Mesendoderm (in vitro differentiated cells): ENCODE measurements around the gene PHF2.

Source experiments
- DNase-seq: peaks from one replicate; pipeline ENCODE4 v3.0.0; 2013
- H2AK5ac ChIP-seq: 2 replicates; pipeline ENCODE4 v1.6.1; 2013; ENCODE audit warnings: low read length, inconsistent platforms
- H2BK120ac ChIP-seq: 2 replicates; pipeline ENCODE4 v1.6.1; 2013; ENCODE audit warnings: low read depth, mild to moderate bottlenecking, low read length, moderate library complexity, mixed read lengths
- H2BK15ac ChIP-seq: replicated peaks from 2 replicates; pipeline ENCODE4 v1.6.1; 2013; ENCODE audit warnings: low read depth, mild to moderate bottlenecking, moderate library complexity
- H2BK5ac ChIP-seq: 2 replicates; pipeline ENCODE4 v1.6.1; 2013; ENCODE audit warnings: low read length, inconsistent platforms
- H3K18ac ChIP-seq: 2 replicates; pipeline ENCODE4 v1.6.1; 2013; ENCODE audit warnings: mild to moderate bottlenecking, low read length, mixed read lengths
- H3K23ac ChIP-seq: one replicate; pipeline ENCODE4 v1.6.1; 2013; ENCODE audit warnings: low read length
- H3K27ac ChIP-seq: 2 replicates; pipeline ENCODE4 v1.5.1; 2013; ENCODE audit warnings: low read depth, mild to moderate bottlenecking, inconsistent platforms, low read length, moderate library complexity
- H3K27me3 ChIP-seq: 2 replicates; pipeline ENCODE4 v1.6.1; 2013; ENCODE audit warnings: low read length, control low read depth, mild to moderate bottlenecking, inconsistent platforms; ENCODE audit not compliant: insufficient read depth, poor library complexity
- H3K36me3 ChIP-seq: 2 replicates; pipeline ENCODE4 v1.6.1; 2013; ENCODE audit warnings: low read length, inconsistent platforms; ENCODE audit not compliant: control insufficient read depth, insufficient read depth
- H3K4ac ChIP-seq: one replicate; pipeline ENCODE4 v1.6.1; 2013; ENCODE audit warnings: low read depth, mild to moderate bottlenecking, low read length, moderate library complexity
- H3K4me1 ChIP-seq: 2 replicates; pipeline ENCODE4 v1.6.1; 2013; ENCODE audit warnings: low read depth, low read length, inconsistent platforms; ENCODE audit not compliant: control insufficient read depth
- H3K4me2 ChIP-seq: 2 replicates; pipeline ENCODE4 v1.6.1; 2013; ENCODE audit warnings: low read length
- H3K4me3 ChIP-seq: 2 replicates; pipeline ENCODE4 v1.5.1; 2013; ENCODE audit warnings: mild to moderate bottlenecking, low read length
- H3K56ac ChIP-seq: one replicate; pipeline ENCODE4 v1.6.1; 2013; ENCODE audit warnings: low read length
- H3K79me1 ChIP-seq: 2 replicates; pipeline ENCODE4 v1.6.1; 2013; ENCODE audit warnings: low read length, inconsistent platforms
- H3K79me2 ChIP-seq: 2 replicates; pipeline ENCODE4 v1.6.1; 2013; ENCODE audit warnings: mild to moderate bottlenecking, low read length; ENCODE audit not compliant: control insufficient read depth, insufficient read depth
- H3K9ac ChIP-seq: 2 replicates; pipeline ENCODE4 v1.6.1; 2013; ENCODE audit warnings: low read length, inconsistent platforms
- H4K5ac ChIP-seq: one replicate; pipeline ENCODE4 v1.6.1; 2013; ENCODE audit warnings: low read length
- H4K8ac ChIP-seq: one replicate; pipeline ENCODE4 v1.6.1; 2013; ENCODE audit warnings: low read depth, mild to moderate bottlenecking, control low read depth, low read length, moderate library complexity
- WGBS: extraction: QIAGEN DNeasy Blood & Tissue Kit; methylation state at CpG from one replicate; pipeline ENCODE4 v1.1.7; 2013; ENCODE audit warnings: low lambda C conversion rate, missing lambda C conversion rate; ENCODE audit not compliant: insufficient coverage; ENCODE audit errors: extremely low coverage; 5-methylcytosine and 5-hydroxymethylcytosine counted together

PHF2 gene

DNA sequence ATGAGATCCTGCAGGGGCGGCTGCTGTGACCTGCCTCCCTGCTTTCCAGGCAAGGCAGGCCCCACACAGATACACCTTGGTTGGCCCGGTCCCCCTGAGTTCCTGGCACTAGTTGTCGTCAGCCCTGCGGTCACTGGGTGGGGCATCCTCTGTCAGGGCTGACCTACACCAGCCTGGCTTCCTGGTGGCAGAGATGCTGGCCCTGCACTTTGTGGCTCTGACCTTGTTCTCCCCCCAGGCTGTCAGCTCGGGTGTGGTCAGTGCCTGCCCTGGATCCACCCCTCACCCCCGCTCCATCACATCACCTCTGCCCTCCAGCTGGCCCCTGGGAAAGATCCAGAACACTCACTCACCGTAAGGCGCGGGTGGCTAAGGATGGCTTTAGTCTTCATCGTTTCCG lies 74.1 kb downstream of the PHF2 start:
- Histone ChIP-seq H2AK5ac (no peak overlapping the region), H3K56ac (no peak overlapping the region), H2BK5ac (no peak overlapping the region), H4K8ac (no peak overlapping the region), H3K27me3 (no peaks in the 10 kb centered on the region), H2BK15ac (no peak overlapping the region), H3K4me2 (no peak overlapping the region), H3K18ac (no peak overlapping the region), H3K4ac (no peak overlapping the region), H3K79me1 (no peaks in the 10 kb centered on the region), H4K5ac (no peak overlapping the region), H3K4me1 (no peaks in the 10 kb centered on the region), H2BK120ac (no peak overlapping the region), H3K79me2 (no peaks in the 10 kb centered on the region), H3K23ac (no peak overlapping the region), H3K27ac (no peak overlapping the region), H3K9ac (no peak overlapping the region), H3K36me3 (peaks cover 5% of the 10 kb centered on the region), H3K4me3 (no peak overlapping the region)
- no CpG with 5 or more reads among the region's 11 CpGs for WGBS
- DNase-seq: no peak

DNA sequence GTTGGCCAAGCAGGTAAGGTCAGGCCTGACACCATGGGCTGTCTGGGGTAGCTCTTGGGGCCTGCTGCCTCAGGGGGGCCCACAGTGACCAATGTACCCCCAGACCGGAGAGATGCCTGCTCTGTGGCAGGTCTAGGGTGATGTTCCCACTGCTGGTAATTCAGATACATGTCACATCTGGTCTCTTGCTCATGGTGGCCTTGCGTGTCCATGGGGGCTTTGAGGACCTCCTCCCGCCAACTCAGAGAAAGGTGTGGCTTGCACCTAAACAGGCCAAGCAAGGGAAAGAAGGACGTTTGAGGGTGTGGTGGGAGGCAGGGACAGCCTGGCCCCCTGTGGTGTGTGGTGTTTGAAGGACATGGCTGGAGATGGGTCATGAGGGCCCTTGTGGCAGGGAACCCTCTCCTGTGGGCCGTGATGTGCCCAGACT lies 75.2 kb downstream of the PHF2 start:
- Histone ChIP-seq H3K79me2 (no peaks in the 10 kb centered on the region), H3K36me3 (peaks cover 5% of the 10 kb centered on the region), H3K4me2 (no peak overlapping the region), H3K23ac (no peak overlapping the region), H3K4me3 (no peak overlapping the region), H3K4me1 (no peaks in the 10 kb centered on the region), H3K4ac (no peak overlapping the region), H2BK15ac (no peak overlapping the region), H2AK5ac (no peak overlapping the region), H3K27ac (no peak overlapping the region), H3K9ac (no peak overlapping the region), H3K56ac (no peak overlapping the region), H4K5ac (no peak overlapping the region), H3K18ac (no peak overlapping the region), H4K8ac (no peak overlapping the region), H2BK120ac (no peak overlapping the region), H2BK5ac (no peak overlapping the region), H3K79me1 (no peaks in the 10 kb centered on the region), H3K27me3 (no peaks in the 10 kb centered on the region)
- DNase-seq: no peak
- no CpG with 5 or more reads among the region's 5 CpGs for WGBS

DNA sequence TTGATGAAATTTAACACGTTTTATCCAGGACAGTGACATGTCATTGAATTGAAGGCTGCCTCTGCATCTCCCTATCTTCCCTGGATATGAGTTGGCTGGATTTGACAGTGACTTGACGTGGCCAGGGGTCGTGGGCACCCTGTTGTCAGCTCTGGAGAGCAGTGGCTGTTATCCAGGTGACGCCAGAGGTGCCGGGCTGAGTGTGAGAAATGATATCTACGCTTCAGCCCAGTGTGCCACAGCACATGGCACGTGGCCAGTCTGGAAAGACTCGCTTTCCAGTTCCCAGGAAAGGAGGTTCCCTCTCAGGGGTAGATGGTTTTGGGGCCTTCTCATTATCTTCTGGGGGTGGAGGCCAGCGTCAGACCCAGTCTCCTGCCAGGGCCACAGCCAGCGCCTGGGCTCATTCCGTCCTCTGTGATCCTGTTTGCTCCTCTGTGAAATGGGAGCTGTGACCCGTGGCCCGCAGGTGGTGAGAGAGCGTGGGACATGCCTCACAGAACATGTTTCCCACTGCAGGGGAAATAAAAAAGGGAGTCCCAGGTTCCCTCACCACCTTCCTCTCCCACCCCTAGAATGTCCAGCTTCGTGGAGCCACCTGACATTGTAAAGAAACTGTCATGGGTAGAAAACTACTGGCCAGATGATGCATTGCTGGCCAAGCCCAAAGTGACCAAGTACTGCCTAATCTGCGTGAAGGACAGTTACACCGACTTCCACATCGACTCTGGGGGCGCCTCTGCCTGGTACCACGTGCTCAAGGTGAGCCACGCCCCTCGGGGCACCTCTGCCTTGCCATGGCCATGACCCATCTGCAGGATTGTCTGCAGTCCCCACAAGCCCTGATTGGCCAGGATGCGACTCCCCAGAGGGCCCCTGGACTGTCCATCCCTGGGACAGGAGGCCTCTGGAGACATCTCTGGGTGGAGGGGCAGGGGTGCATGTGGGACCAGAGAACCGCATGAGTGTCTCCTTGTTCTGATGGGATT lies 76.5 kb downstream of the PHF2 start:
- no peaks in the 10 kb centered on the region for H3K79me2 ChIP-seq
- no peak for DNase-seq
- H3K23ac ChIP-seq: no peak overlapping the region
- no peak overlapping the region for H3K4me3 ChIP-seq
- no peak overlapping the region for H4K5ac ChIP-seq
- H3K9ac ChIP-seq: no peak overlapping the region
- no peaks in the 10 kb centered on the region for H3K79me1 ChIP-seq
- no peaks in the 10 kb centered on the region for H3K4me1 ChIP-seq
- no peak overlapping the region for H4K8ac ChIP-seq
- H3K18ac ChIP-seq: no peak overlapping the region
- peaks cover 5% of the 10 kb centered on the region for H3K36me3 ChIP-seq
- no peak overlapping the region for H3K4me2 ChIP-seq
- H2AK5ac ChIP-seq: no peak overlapping the region
- H3K27ac ChIP-seq: no peak overlapping the region
- no peak overlapping the region for H3K4ac ChIP-seq
- no peak overlapping the region for H3K56ac ChIP-seq
- H2BK120ac ChIP-seq: no peak overlapping the region
- no CpG with 5 or more reads among the region's 24 CpGs for whole genome bisulfite sequencing
- no peak overlapping the region for H2BK15ac ChIP-seq
- no peaks in the 10 kb centered on the region for H3K27me3 ChIP-seq
- no peak overlapping the region for H2BK5ac ChIP-seq

DNA sequence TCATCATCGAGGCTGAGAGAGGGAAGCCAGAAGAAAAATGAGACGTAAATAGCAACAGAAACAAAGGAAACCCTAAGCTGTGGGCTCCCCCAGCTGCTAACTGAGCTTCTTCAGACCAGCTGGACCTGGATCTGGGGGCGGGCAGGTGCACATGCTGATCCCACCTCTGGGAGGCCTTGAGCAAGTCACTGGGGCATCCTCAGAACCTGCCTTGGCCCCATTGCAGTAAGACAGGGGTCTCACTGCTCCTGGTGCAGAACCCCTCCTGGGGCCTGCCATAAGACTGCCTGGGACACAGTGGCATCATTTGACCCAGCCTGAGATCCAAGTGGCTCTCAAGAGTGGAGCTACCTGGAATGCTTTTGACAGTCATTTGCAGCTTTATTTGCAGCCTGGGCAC lies 77.4 kb downstream of the PHF2 start:
- Histone ChIP-seq H3K27ac (no peak overlapping the region), H3K4me2 (no peak overlapping the region), H3K79me1 (no peaks in the 10 kb centered on the region), H3K18ac (no peak overlapping the region), H2BK5ac (no peak overlapping the region), H2BK15ac (no peak overlapping the region), H4K8ac (no peak overlapping the region), H3K27me3 (no peaks in the 10 kb centered on the region), H2AK5ac (no peak overlapping the region), H3K36me3 (peaks cover 5% of the 10 kb centered on the region), H3K9ac (no peak overlapping the region), H3K4me3 (no peak overlapping the region), H3K56ac (no peak overlapping the region), H3K23ac (no peak overlapping the region), H3K4me1 (no peaks in the 10 kb centered on the region), H2BK120ac (no peak overlapping the region), H3K4ac (no peak overlapping the region), H3K79me2 (no peaks in the 10 kb centered on the region), H4K5ac (no peak overlapping the region)
- DNase-seq: no peak
- no CpG with 5 or more reads among the region's 3 CpGs for WGBS

DNA sequence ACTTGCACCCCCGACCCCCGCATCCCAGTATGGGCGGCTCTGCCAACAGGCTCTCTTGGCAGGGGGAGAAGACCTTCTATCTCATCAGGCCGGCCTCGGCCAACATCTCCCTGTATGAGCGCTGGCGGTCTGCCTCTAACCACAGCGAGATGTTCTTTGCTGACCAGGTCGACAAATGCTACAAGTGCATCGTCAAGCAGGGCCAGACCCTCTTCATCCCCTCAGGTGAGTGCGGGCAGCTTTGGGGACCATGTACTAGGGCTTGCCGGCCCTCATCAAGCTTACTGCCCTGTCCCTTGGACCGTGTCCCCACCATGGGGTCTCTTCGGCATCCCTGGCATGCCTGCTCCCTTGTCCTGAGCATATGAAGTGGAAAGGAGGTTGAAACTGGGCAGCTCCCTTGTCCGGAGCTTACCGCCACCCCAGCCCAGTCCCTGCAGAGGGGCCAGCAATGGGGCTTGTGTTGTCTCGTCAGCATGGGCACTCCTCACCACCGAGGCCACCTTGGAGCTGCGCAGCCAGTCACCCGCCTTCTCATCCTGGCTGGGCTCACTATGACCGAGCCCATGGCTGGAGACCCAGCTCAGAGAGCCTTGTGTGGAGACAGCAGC lies 78.1 kb downstream of the PHF2 start:
- no CpG with 5 or more reads among the region's 21 CpGs for WGBS
- Histone ChIP-seq H3K36me3 (peaks cover 4% of the 10 kb centered on the region), H3K18ac (no peak overlapping the region), H3K27me3 (no peaks in the 10 kb centered on the region), H4K8ac (no peak overlapping the region), H3K4me1 (no peaks in the 10 kb centered on the region), H2BK15ac (no peak overlapping the region), H2BK5ac (no peak overlapping the region), H4K5ac (no peak overlapping the region), H3K79me1 (no peaks in the 10 kb centered on the region), H3K56ac (no peak overlapping the region), H3K79me2 (no peaks in the 10 kb centered on the region), H3K27ac (no peak overlapping the region), H3K9ac (no peak overlapping the region), H2BK120ac (no peak overlapping the region), H2AK5ac (no peak overlapping the region), H3K4ac (no peak overlapping the region), H3K4me2 (no peak overlapping the region), H3K4me3 (no peak overlapping the region), H3K23ac (no peak overlapping the region)
- no peak for DNase-seq
